Measurements from ENCODE around the gene IL10RA.

IL10RA gene

DNA sequence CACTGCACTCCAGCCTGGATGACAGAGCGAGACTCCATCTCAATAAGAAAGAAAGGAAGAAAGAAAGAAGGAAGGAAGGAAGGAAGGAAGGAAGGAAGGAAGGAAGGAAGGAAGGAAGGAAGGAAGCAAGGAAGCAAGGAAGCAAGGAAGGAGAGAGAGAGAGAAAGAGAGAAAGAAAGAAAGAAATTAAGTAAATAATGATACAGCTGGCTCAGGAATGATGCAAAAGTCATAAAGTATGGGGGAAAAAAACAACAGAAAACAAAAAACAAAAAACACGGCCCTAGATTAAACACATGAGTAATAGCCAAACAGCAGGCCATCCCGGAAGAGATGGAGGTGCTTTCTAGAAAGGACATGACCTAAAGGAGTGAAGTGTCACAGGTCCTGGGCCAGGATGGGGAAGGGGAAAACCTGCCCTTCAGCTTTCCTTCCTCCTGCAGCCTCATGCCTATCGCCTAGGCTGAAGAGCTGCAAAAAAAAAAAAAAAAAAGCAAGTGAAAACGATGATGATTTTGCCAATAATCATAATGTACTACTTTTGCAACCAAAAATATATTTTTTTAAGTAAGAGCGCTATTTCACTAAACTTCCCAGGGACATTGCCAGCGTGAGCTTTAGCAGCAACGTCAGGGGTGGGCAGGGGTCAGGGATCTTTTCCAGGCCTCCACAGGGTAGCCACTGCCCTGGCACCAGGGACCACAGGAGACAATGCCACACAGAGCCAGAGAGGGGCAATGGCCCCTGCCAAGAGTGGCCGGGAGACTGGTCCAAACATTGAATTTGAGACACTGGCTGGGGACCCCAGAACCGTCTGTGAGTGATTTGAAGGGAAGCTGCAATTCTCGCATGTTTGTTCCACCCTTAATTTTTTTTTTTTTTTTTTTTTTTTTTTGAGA, 62.5 kb downstream of the IL10RA start:
- no peak for DNase-seq

DNA sequence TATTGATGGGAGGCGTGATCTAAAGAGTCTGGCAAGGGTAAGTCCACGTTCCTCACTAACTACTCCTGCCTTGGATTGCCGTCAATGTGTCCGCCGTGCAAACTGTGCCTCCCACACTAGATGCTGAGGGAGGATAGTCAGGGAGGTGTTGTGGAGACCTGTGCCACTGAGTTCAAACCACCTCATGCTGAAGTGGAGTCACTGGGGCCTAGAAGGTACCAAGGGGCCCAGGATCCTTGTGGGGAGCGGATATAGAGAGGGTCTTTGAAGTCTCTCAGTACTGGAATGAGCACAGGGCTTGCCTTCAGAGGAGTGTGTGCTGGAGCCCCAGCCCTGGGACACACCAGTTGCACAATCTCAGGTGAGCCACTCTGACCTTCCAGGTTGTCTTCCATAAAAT, 63.6 kb downstream of the IL10RA start:
- DNase-seq: no peak

GRCh38 chr11:118050208-118050891, 64.2 kb downstream of the IL10RA start:
- DNase-seq: no peak
